HFF-Myc (cell line): ENCODE data around the gene UGT1A4.

Experiments used
- DNase-seq: peaks from one replicate; pipeline ENCODE4 v3.0.0-alpha.2; 2011; ENCODE audit warnings: low read depth; ENCODE audit errors: extremely low read depth
- H3K4me3 ChIP-seq: replicated peaks from 2 replicates; pipeline ENCODE4 v1.5.1; 2011; ENCODE audit warnings: low read depth, mild to moderate bottlenecking, control low read depth, low read length
- TF ChIP-seq, protein P1 (sequence below): IDR thresholded peaks from 2 replicates; pipeline ENCODE4 v1.5.1; 2012; ENCODE audit warnings: mild to moderate bottlenecking, low read depth, low read length, control low read depth; ENCODE audit errors: missing control alignments

Gene UGT1A4

DNA sequence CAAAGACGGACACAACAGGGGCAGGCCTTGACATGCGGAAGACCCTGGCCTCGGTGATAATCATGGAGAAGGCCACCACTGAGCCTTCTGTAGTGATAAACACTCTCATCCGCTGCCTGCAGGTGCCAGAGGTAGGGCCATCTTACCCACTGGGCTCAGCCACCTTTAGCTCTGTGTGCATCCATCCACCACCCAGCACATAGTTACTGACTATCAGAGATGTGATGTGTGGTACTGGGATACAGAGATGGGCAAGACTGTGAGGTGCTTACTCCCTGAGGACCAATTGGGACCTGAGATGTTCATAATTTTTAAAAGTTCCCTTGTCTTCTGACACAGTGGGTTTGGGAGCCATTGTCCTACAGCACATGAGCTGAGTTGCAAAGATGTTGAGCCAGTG lies 61.2 kb downstream of the UGT1A4 start:
- H3K4me3 ChIP-seq, result no peak overlapping the region
- TF ChIP-seq, protein P1, sequence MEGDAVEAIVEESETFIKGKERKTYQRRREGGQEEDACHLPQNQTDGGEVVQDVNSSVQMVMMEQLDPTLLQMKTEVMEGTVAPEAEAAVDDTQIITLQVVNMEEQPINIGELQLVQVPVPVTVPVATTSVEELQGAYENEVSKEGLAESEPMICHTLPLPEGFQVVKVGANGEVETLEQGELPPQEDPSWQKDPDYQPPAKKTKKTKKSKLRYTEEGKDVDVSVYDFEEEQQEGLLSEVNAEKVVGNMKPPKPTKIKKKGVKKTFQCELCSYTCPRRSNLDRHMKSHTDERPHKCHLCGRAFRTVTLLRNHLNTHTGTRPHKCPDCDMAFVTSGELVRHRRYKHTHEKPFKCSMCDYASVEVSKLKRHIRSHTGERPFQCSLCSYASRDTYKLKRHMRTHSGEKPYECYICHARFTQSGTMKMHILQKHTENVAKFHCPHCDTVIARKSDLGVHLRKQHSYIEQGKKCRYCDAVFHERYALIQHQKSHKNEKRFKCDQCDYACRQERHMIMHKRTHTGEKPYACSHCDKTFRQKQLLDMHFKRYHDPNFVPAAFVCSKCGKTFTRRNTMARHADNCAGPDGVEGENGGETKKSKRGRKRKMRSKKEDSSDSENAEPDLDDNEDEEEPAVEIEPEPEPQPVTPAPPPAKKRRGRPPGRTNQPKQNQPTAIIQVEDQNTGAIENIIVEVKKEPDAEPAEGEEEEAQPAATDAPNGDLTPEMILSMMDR, result no peak
- DNase-seq, result no peak

- no peak overlapping the region for H3K4me3 ChIP-seq
- TF ChIP-seq, protein P1, result no peak
- no peak for DNase-seq
Observed at GRCh38 chr2:233780771-233781170, 62.2 kb downstream of the UGT1A4 start.

DNA sequence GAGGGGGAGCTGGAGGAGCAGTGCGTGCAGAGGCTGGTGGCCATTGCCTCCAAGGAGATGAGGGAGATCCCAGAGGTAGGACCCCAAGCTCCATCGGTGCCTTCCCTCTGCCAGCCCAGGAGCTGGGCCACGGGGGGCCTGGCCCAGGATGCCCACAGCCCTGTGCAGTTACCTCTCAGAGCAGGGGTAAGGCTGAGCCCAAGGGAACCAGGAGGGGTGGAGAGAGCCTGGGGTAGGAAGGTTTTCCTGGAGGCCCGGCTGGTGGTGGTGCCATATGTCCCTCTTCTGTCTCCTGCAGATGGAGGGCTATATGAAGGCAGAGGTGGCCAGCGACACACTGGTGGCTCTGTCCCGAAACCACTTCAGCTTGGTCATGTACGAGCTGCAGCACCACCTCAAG lies 71.0 kb downstream of the UGT1A4 start:
- TF ChIP-seq, protein P1, result no peak
- DNase-seq, result no peak
- no peak overlapping the region for H3K4me3 ChIP-seq

GRCh38 chr2:233791151-233791882 lies 72.8 kb downstream of the UGT1A4 start:
- H3K4me3 ChIP-seq, result no peak overlapping the region
- DNase-seq, result no peak
- TF ChIP-seq, protein P1, result no peak

GRCh38 chr2:233791883-233792329 lies 73.4 kb downstream of the UGT1A4 start:
- no peak for DNase-seq
- TF ChIP-seq, protein P1, result no peak
- H3K4me3 ChIP-seq, result no peak overlapping the region

GRCh38 chr2:233792720-233793119 lies 74.2 kb downstream of the UGT1A4 start:
- no peak overlapping the region for H3K4me3 ChIP-seq
- DNase-seq, result no peak
- TF ChIP-seq, protein P1, result no peak
